Adipocyte (in vitro differentiated cells): ENCODE measurements around the gene FOXO6.

Experiments used
- DNase-seq: peaks from one replicate; pipeline ENCODE4 v3.0.0-alpha.2; 2015; ENCODE audit warnings: low read depth
- H3K27me3 ChIP-seq: replicated peaks from 2 replicates; pipeline ENCODE4 v1.7.0; 2013; ENCODE audit warnings: mild to moderate bottlenecking, low read length, moderate library complexity; ENCODE audit not compliant: control insufficient read depth, insufficient read depth
- H3K36me3 ChIP-seq: 2 replicates; pipeline ENCODE4 v1.7.0; 2013; ENCODE audit warnings: low read length, mild to moderate bottlenecking, moderate library complexity; ENCODE audit not compliant: control insufficient read depth, insufficient read depth, severe bottlenecking
- H3K4me1 ChIP-seq: 2 replicates; pipeline ENCODE4 v1.7.0; 2013; ENCODE audit warnings: mild to moderate bottlenecking, low read length, moderate library complexity; ENCODE audit not compliant: control insufficient read depth, insufficient read depth
- H3K4me3 ChIP-seq: 2 replicates; pipeline ENCODE4 v1.7.0; 2013; ENCODE audit warnings: mild to moderate bottlenecking, low read length, moderate library complexity
- H3K9ac ChIP-seq: 2 replicates; pipeline ENCODE4 v1.7.0; 2013; ENCODE audit warnings: mild to moderate bottlenecking, low read length, moderate library complexity
- H3K9me3 ChIP-seq: 2 replicates; pipeline ENCODE4 v1.7.0; 2013; ENCODE audit warnings: mild to moderate bottlenecking, low read length, moderate library complexity; ENCODE audit not compliant: control insufficient read depth

The FOXO6 gene

GRCh38 chr1:41400225-41400624 is 39.0 kb downstream of the FOXO6 start:
- Histone ChIP-seq H3K4me3 (no peak overlapping the region), H3K9me3 (peaks cover 6% of the 10 kb centered on the region), H3K27me3 (peaks cover 39% of the 10 kb centered on the region), H3K4me1 (no peaks in the 10 kb centered on the region), H3K36me3 (no peaks in the 10 kb centered on the region), H3K9ac (no peak overlapping the region)
- no peak for DNase-seq

GRCh38 chr1:41401899-41402298 is 40.7 kb downstream of the FOXO6 start:
- Histone ChIP-seq H3K4me3 (no peak overlapping the region), H3K27me3 (peaks cover 37% of the 10 kb centered on the region), H3K9me3 (peaks cover 6% of the 10 kb centered on the region), H3K9ac (no peak overlapping the region), H3K4me1 (no peaks in the 10 kb centered on the region), H3K36me3 (no peaks in the 10 kb centered on the region)
- no peak for DNase-seq

GRCh38 chr1:41404308-41404761 is 43.1 kb downstream of the FOXO6 start:
- H3K9ac ChIP-seq = no peak overlapping the region
- no peaks in the 10 kb centered on the region for H3K36me3 ChIP-seq
- H3K4me1 ChIP-seq = no peaks in the 10 kb centered on the region
- H3K27me3 ChIP-seq = peaks cover 58% of the 10 kb centered on the region
- DNase-seq = peak; percentile 43
- peaks cover 6% of the 10 kb centered on the region for H3K9me3 ChIP-seq
- H3K4me3 ChIP-seq = no peak overlapping the region

DNA sequence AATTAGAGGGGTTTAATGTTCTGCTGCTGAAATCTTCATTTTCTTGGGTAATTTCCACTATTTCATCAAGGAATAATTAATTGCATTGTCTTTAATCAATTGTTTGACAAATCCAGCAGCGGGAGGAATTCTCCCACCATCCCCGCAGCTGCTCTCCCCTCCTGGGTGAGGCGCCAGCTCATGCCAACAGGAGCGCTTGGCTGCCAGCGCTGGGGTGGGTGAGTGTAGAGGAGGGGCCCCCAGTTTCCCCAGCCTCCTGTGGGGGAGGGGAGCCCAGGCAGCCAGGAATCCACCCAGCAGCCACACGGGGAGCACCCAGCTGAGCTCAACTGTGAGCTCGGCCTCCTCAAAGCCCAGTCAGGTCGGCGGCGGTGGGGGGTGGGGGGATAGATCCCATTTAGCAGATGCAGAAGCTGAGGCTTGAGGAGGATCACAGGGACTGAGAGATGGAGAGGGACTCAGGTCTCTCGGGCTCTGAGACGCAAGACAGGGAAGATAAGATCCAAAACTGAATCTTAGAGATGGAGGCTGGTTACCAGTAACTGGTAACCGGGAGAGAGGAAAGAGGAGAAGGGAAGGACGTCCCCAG is 46.5 kb downstream of the FOXO6 start:
- Histone ChIP-seq H3K27me3 (peaks cover 80% of the 10 kb centered on the region), H3K4me3 (no peak overlapping the region), H3K9ac (no peak overlapping the region), H3K36me3 (no peaks in the 10 kb centered on the region), H3K4me1 (no peaks in the 10 kb centered on the region), H3K9me3 (peaks cover 10% of the 10 kb centered on the region)
- DNase-seq = no peak

- H3K4me3 ChIP-seq = no peak overlapping the region
- H3K36me3 ChIP-seq = no peaks in the 10 kb centered on the region
- H3K9me3 ChIP-seq = peaks cover 10% of the 10 kb centered on the region
Observed at GRCh38 chr1:41408691-41409090, 47.5 kb downstream of the FOXO6 start.

GRCh38 chr1:41409825-41410224 is 48.6 kb downstream of the FOXO6 start:
- Histone ChIP-seq H3K4me3 (no peak overlapping the region), H3K36me3 (no peaks in the 10 kb centered on the region), H3K27me3 (peaks cover 84% of the 10 kb centered on the region), H3K9ac (no peak overlapping the region), H3K4me1 (no peaks in the 10 kb centered on the region), H3K9me3 (peaks cover 10% of the 10 kb centered on the region)
- no peak for DNase-seq

More at GRCh38 chr1:41408691-41409090, 47.5 kb downstream of the FOXO6 start:
- Histone ChIP-seq H3K9ac (no peak overlapping the region), H3K27me3 (peaks cover 83% of the 10 kb centered on the region), H3K4me1 (no peaks in the 10 kb centered on the region)
- no peak for DNase-seq

GRCh38 chr1:41410462-41410861 is 49.2 kb downstream of the FOXO6 start:
- Histone ChIP-seq H3K27me3 (peaks cover 82% of the 10 kb centered on the region), H3K4me3 (no peak overlapping the region), H3K36me3 (no peaks in the 10 kb centered on the region), H3K4me1 (no peaks in the 10 kb centered on the region), H3K9me3 (peaks cover 10% of the 10 kb centered on the region), H3K9ac (no peak overlapping the region)
- DNase-seq = no peak

- no peak overlapping the region for H3K4me3 ChIP-seq
- no peak for DNase-seq
- peaks cover 76% of the 10 kb centered on the region for H3K27me3 ChIP-seq
- no peaks in the 10 kb centered on the region for H3K4me1 ChIP-seq
- no peaks in the 10 kb centered on the region for H3K36me3 ChIP-seq
- H3K9ac ChIP-seq = no peak overlapping the region
- H3K9me3 ChIP-seq = peaks cover 10% of the 10 kb centered on the region
Observed at GRCh38 chr1:41411229-41411628, 50.0 kb downstream of the FOXO6 start.

DNA sequence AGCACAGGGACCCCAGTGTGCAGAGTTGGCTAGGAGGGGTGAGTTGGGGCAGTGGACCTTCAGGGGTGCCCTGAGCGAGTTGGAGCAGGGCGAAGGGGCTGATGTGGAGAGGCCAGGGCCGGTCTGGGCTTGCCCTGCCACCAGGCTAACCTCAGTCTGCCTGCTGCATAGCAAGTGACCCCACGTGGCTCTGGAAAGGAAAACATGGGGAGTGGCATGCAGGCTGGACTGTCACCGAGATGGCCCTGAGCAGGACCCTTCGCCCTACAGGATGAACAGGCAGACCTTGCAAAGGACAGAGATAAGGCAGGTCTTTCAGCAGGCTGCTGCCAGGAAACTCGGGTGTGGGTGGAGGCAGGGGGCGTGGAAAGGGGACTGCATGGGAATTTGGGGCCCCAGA is 51.5 kb downstream of the FOXO6 start:
- H3K4me1 ChIP-seq = no peaks in the 10 kb centered on the region
- H3K9me3 ChIP-seq = peaks cover 10% of the 10 kb centered on the region
- no peak overlapping the region for H3K9ac ChIP-seq
- no peak overlapping the region for H3K4me3 ChIP-seq
- no peak for DNase-seq
- H3K27me3 ChIP-seq = peaks cover 61% of the 10 kb centered on the region
- H3K36me3 ChIP-seq = no peaks in the 10 kb centered on the region

GRCh38 chr1:41413748-41414281 is 52.6 kb downstream of the FOXO6 start:
- DNase-seq = no peak
- H3K4me3 ChIP-seq = no peak overlapping the region
- H3K4me1 ChIP-seq = peaks cover 6% of the 10 kb centered on the region
- no peaks in the 10 kb centered on the region for H3K36me3 ChIP-seq
- no peak overlapping the region for H3K9ac ChIP-seq
- peaks cover 10% of the 10 kb centered on the region for H3K9me3 ChIP-seq
- peaks cover 50% of the 10 kb centered on the region for H3K27me3 ChIP-seq

- Histone ChIP-seq H3K9me3 (peaks cover 10% of the 10 kb centered on the region), H3K9ac (no peak overlapping the region), H3K27me3 (peaks cover 46% of the 10 kb centered on the region), H3K4me3 (no peak overlapping the region), H3K36me3 (no peaks in the 10 kb centered on the region), H3K4me1 (peaks cover 11% of the 10 kb centered on the region)
- no peak for DNase-seq
Observed at GRCh38 chr1:41414296-41414695, 53.1 kb downstream of the FOXO6 start.
